Stimulated activated CD8-positive, alpha-beta memory T cell treated with anti-CD3 and anti-CD28 coated beads, Interleukin-7, amount 100 ng/mL, for 24 hours (primary cell): Measurements from ENCODE around the gene ZMPSTE24.
"Not testable (repeated sequence)": the region's sequence is repeated elsewhere in the genome, so short reads cannot be mapped to it uniquely, and the experiment has no call there.

ENCODE experiments used
- DNase-seq: peaks from one replicate; pipeline ENCODE4 v3.0.0-alpha.2; 2020; ENCODE audit warnings: low read depth

Gene ZMPSTE24

GRCh38 chr1:40257688-40258444 is at the start of gene ZMPSTE24:
Gene ZMPSTE24 (plus strand): TSS chr1:40258236. CDS start chr1:40258272, 36 bp downstream.
- DNase-seq: peak; percentile 91

- DNase-seq: no peak
Observed at GRCh38 chr1:40210511-40211204, 47.4 kb upstream of the ZMPSTE24 start.

- no peak for DNase-seq
Observed at GRCh38 chr1:40218333-40218732, 39.7 kb upstream of the ZMPSTE24 start.

GRCh38 chr1:40221471-40221905 is 36.5 kb upstream of the ZMPSTE24 start:
- DNase-seq: not testable (repeated sequence)

- no peak for DNase-seq
Observed at GRCh38 chr1:40221977-40222772, 35.9 kb upstream of the ZMPSTE24 start.

- DNase-seq: no peak
Observed at GRCh38 chr1:40224040-40224439, 34.0 kb upstream of the ZMPSTE24 start.

DNA sequence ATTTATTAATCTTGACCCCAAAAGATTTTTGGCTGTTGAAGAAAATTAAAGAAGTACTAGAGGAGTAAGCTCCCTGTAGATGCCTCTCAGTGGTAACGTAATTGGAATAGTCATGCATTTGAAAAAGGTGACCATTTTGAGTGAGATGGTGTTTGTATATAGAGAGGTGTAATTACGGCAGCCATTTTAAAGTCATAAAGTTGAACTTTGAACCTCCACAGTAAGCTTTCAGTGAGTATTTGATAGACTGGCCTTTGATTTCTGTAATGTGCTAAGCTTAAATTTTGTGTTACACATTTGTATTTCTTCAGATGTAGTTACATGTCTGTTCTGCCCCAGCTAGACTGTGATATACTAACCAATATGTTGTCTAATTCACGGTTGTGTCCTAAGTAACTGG is 31.8 kb upstream of the ZMPSTE24 start:
- no peak for DNase-seq

DNA sequence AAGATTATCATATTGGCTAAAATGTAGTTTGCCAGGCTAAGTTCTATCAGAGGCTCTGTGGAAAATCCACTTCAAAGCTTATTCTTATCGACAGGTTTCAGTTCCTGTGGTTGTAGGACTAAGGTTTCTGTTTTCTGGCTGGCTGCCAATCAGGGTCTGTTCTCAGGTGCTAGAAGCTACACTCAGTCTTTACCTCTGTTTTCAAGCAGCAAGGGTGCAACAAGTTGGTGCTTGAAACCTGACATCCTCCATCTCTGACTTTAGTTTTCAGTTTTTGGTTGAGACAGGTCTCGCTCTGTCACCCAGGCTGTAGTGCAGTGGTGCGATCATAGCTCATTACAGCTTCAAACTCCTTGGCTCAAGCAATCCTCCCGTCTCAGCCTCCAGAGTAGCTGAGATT is 25.6 kb upstream of the ZMPSTE24 start:
- DNase-seq: no peak

GRCh38 chr1:40239626-40240025 is 18.4 kb upstream of the ZMPSTE24 start:
- no peak for DNase-seq

- DNase-seq: no peak
Observed at GRCh38 chr1:40240390-40240789, 17.6 kb upstream of the ZMPSTE24 start.

DNA sequence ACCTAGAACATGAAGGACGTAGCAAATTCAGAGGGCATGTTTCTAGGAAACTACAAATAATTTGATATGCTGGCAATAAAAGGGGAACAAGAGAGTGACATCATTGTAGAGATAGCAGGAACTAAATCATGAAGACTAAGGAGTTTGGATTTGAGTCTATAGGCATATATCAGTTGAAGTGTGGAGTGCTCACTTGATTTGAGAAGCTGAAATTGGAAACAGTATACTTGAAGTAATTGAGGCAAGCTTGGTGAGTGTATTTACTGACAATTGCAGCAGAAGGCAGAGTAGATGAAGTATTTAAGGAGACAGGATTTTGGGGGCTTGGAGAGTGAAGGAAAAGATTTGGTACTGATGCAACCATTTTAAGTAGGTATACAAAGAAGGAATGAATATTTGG is 16.7 kb upstream of the ZMPSTE24 start:
- no peak for DNase-seq

- DNase-seq: no peak
Observed at GRCh38 chr1:40243351-40243750, 14.7 kb upstream of the ZMPSTE24 start.

DNA sequence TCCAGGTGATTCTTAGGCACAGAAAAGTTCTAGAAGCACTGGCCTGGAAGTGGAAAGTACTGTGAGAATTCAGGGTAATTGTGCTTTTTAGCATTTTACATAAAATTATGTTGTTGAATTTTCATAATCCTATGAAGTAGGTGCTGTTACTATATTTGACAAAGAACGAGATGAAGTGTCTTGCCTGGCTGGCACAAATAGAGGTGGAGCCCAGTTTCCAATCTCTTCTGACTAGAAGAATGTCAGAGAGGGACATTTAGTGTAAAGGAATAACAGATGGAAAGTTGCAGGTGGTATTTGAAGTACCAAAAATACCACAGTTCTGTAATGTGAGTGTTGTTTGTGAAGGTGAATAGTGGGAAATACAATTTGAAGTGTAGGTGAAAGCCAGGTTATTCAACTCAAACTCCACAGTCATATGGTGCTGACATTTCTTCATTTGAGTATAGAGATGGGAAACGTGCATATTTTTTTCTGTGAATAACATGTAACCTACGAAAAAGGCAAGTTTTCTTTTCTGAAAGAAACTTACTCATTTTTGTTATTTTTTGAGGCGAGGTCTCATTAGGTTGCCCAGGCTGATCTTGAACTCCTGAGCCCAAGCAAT is 13.8 kb upstream of the ZMPSTE24 start:
- DNase-seq: no peak

DNA sequence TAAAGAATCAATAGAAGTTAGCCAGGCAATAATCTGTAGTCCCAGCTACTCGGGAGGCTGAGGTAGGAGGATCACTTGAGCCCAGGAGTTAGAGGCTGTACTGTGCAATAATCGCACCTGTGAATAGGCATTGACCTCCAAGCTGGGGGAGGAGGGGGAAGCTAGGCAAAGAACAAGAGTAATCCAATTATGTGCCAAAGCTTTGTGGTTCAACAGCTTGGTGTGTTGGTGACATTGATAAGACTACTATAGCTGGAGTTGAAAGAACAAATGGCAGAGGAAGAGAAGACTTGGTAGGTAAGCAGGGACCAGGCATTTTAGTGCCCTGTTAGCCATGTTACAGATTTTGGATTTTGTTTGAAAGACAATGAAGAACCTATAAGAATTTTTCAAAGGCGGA is 12.3 kb upstream of the ZMPSTE24 start:
- DNase-seq: no peak

GRCh38 chr1:40247655-40248054 is 10.4 kb upstream of the ZMPSTE24 start, which contains the start of gene TMCO2:
Gene TMCO2 (plus strand): TSS chr1:40247937. CDS start chr1:40247994, 57 bp downstream.
- no peak for DNase-seq

DNA sequence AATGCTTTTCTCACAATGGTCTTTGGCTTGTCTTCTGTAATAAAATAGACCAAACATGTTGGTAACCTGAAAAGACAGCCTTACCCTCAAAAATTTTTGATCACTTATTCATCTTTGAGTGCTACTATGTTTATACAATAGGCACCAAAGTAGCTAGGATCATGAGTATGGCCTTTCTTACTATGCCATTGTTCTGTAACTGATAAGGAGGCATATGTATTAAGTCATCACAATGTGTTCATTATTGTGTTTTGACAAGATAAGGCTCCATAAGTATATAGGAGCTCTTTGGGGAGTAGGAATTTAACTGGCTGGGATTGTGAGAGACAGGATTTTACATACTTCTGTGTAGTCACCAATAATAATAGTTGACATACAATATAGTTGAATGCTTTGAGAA is 9.6 kb upstream of the ZMPSTE24 start:
- no peak for DNase-seq

DNA sequence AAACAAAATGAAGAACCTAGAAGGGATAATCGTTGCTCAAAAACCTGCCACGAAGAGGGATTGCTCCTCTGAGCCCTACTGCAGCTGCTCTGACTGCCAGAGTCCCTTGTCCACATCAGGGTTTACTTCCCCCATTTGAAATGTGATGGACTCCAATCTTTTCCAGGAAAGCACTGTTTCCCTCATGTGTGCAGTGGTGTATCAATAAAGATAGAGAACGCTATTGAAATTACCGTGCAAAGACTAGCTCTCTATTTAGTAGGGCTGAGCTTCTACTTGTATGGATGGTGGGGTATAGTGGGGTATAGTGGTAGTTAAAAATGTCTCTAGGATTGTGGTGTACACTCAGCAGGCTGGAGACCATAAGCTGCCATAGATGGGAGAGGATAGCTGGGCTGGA is 6.6 kb upstream of the ZMPSTE24 start:
- no peak for DNase-seq

DNA sequence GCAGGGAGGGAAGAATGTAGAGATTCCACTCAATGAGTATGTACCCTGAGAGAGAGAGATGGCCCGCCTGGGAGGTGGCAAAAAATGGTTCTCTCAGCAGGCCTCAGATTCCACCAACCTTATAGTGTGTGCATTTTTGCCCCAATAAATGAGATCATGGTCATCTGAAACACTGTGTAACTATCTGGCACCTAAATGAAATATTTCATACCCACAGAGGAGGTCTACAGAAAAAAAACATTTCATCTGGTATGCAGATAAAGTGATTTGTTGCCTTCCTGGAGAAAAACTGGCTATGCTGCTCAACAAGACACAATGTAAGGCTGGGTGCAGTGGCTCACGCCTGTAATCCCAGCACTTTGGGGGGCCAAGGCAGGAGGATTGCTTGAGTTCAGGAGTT is 5.4 kb upstream of the ZMPSTE24 start:
- DNase-seq: no peak

GRCh38 chr1:40255231-40255630 is 2.8 kb upstream of the ZMPSTE24 start:
- no peak for DNase-seq

DNA sequence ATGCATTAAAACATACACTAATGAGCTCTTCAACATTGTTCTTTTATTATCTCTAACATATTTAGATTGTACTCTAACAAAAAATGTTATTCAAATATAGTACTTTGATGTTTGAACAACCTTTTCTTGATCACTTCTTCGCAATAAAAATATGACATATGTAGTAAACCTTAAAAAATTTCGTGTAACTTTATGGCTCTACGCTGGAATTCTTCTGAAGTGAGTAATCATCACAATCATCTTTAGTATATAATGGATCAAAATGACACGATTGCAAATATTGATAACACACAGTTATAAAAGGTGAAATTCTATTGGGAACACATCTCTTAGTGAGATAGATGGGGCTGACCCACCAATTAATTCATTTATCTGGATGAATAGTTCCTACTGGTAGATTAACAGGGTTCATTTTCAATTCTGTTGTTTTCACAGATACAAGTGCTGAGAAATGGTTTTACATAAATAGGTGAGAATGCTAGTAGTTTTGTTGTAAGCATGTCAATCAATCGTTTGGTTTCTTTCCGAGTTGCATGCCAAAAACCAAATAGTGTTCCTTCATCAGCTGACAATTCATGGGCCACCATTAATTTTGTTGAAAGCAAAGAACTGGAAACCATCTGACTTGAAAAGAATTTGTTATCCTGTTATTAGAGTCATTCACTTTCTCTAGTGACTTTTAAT is 1.5 kb upstream of the ZMPSTE24 start:
- DNase-seq: no peak

- DNase-seq: peak; percentile 1
Observed at GRCh38 chr1:40257313-40257687, 736 bp upstream of the ZMPSTE24 start.

- no peak for DNase-seq
Observed at GRCh38 chr1:40258445-40258769, 371 bp downstream of the ZMPSTE24 start.
